KMS-11 (cell line): ENCODE measurements around the gene FOXN1.

ENCODE experiments used
- H2AFZ ChIP-seq: fragments of 200-600 bp; sonication (generic); 2 replicates; pipeline ENCODE4 v1.6.1; 2016; ENCODE audit warnings: antibody characterized with exemption, mixed run types, low read depth
- H3K27ac ChIP-seq: fragments of 200-600 bp; sonication (generic); 2 replicates; pipeline ENCODE4 v1.6.1; 2016; ENCODE audit warnings: mild to moderate bottlenecking, mixed run types
- H3K27me3 ChIP-seq: fragments of 200-600 bp; sonication (generic); 2 replicates; pipeline ENCODE4 v1.6.1; 2017; ENCODE audit warnings: mild to moderate bottlenecking, low read depth, mixed run types, moderate library complexity; ENCODE audit not compliant: insufficient read depth
- H3K36me3 ChIP-seq: fragments of 200-600 bp; sonication (generic); 2 replicates; pipeline ENCODE4 v1.6.1; 2017; ENCODE audit warnings: mild to moderate bottlenecking, mixed run types; ENCODE audit not compliant: insufficient read depth
- H3K4me1 ChIP-seq: fragments of 200-600 bp; sonication (generic); 2 replicates; pipeline ENCODE4 v1.6.1; 2016; ENCODE audit warnings: mild to moderate bottlenecking, low read depth, mixed run types; ENCODE audit not compliant: poor library complexity, severe bottlenecking
- H3K4me2 ChIP-seq: fragments of 200-600 bp; sonication (generic); 2 replicates; pipeline ENCODE4 v1.7.0; 2016; ENCODE audit warnings: mild to moderate bottlenecking, mixed run types
- H3K4me3 ChIP-seq: fragments of 200-600 bp; sonication (generic); IDR thresholded peaks from 2 replicates; pipeline ENCODE4 v1.6.1; 2017; ENCODE audit warnings: low read depth, low read length, mixed read lengths; ENCODE audit not compliant: insufficient read depth
- H3K79me2 ChIP-seq: fragments of 200-600 bp; sonication (generic); 2 replicates; pipeline ENCODE4 v1.6.1; 2016; ENCODE audit warnings: low read depth, mixed run types; ENCODE audit not compliant: insufficient read depth
- H3K9ac ChIP-seq: fragments of 200-600 bp; sonication (generic); 2 replicates; pipeline ENCODE4 v1.6.1; 2016; ENCODE audit warnings: mild to moderate bottlenecking, mixed run types
- H4K20me1 ChIP-seq: fragments of 200-600 bp; sonication (generic); 2 replicates; pipeline ENCODE4 v1.6.1; 2016; ENCODE audit warnings: mild to moderate bottlenecking, mixed run types; ENCODE audit not compliant: insufficient read depth
- TF ChIP-seq, protein P1 (sequence below): fragments of 200-600 bp; sonication (generic); conservative IDR thresholded peaks from 2 replicates; pipeline ENCODE4 v1.6.1; 2017; ENCODE audit warnings: low read depth, mild to moderate bottlenecking, antibody characterized with exemption, low read length, moderate library complexity, mixed read lengths

The FOXN1 gene

DNA sequence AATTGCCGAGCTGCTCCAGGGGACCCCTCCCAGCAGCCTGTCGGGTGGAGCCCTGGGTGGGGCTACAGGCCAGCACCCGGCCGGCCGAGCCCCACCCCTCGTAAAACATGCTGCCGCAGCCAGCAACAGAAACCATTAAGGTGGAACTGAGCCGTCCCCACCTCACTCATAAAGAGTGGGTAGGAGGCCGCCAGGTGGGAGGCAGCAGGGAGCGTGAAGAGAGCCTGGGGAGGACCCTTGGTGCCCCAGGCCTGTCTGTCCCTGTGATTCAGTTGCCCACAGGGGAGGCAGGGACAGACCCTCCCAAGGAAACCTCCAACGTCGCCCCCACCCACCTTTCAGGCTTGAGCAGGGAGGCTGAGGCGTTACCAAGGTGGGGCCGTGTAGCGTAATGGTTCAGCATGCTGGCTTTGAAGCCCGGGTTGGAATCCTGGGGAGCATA, 8.4 kb downstream of the FOXN1 start:
- no peaks in the 10 kb centered on the region for H4K20me1 ChIP-seq
- H3K4me3 ChIP-seq, result no peak overlapping the region
- no peak overlapping the region for H3K9ac ChIP-seq
- TF ChIP-seq, protein P1, sequence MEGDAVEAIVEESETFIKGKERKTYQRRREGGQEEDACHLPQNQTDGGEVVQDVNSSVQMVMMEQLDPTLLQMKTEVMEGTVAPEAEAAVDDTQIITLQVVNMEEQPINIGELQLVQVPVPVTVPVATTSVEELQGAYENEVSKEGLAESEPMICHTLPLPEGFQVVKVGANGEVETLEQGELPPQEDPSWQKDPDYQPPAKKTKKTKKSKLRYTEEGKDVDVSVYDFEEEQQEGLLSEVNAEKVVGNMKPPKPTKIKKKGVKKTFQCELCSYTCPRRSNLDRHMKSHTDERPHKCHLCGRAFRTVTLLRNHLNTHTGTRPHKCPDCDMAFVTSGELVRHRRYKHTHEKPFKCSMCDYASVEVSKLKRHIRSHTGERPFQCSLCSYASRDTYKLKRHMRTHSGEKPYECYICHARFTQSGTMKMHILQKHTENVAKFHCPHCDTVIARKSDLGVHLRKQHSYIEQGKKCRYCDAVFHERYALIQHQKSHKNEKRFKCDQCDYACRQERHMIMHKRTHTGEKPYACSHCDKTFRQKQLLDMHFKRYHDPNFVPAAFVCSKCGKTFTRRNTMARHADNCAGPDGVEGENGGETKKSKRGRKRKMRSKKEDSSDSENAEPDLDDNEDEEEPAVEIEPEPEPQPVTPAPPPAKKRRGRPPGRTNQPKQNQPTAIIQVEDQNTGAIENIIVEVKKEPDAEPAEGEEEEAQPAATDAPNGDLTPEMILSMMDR, result no peak
- H3K36me3 ChIP-seq, result no peaks in the 10 kb centered on the region
- no peak overlapping the region for H2AFZ ChIP-seq
- H3K27me3 ChIP-seq, result peaks cover 45% of the 10 kb centered on the region
- peaks cover 16% of the 10 kb centered on the region for H3K4me1 ChIP-seq
- H3K27ac ChIP-seq, result no peak overlapping the region
- H3K4me2 ChIP-seq, result no peak overlapping the region
- no peaks in the 10 kb centered on the region for H3K79me2 ChIP-seq

DNA sequence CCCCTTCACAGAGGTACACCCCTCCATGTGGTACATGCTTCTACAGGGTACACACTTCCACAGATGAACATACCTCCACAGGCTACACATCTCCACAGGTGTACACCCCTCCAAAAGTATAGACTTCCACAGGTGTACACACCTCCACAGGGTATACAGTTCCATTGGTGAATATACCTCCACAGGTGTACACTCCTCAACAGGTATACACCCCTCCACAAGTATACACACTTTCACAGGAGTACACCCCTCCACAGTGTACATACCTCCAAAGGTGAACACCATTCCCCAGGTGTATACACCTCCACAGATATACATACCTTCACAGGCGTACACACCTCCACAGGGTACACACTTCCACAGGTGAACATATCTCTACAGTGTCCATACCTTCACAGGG, 9.4 kb downstream of the FOXN1 start:
- no peaks in the 10 kb centered on the region for H3K36me3 ChIP-seq
- TF ChIP-seq, protein P1, result no peak
- H3K4me2 ChIP-seq, result no peak overlapping the region
- no peak overlapping the region for H3K4me3 ChIP-seq
- H4K20me1 ChIP-seq, result no peaks in the 10 kb centered on the region
- no peak overlapping the region for H2AFZ ChIP-seq
- H3K9ac ChIP-seq, result no peak overlapping the region
- peaks cover 38% of the 10 kb centered on the region for H3K27me3 ChIP-seq
- no peaks in the 10 kb centered on the region for H3K79me2 ChIP-seq
- H3K27ac ChIP-seq, result no peak overlapping the region
- H3K4me1 ChIP-seq, result peaks cover 18% of the 10 kb centered on the region

DNA sequence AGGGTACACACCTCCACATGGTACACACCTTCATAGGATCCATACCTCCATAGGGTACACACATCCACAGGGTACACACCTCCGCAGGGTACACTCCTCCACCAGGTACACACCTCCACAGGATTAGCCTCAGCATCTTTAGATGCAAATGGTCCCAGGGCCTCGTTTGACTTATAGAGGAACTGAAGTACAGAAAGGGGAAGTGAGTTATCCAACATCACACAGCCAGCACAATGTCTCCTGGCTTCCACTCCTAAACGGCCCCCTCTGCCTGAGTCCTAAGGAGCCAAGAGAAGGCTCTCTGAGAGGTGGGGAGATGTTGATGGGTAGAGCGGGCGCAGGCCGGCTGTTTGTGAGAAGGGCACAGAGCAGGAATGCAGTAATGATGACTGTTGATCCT, 12.0 kb downstream of the FOXN1 start:
- H3K9ac ChIP-seq, result no peak overlapping the region
- no peak overlapping the region for H2AFZ ChIP-seq
- no peaks in the 10 kb centered on the region for H3K36me3 ChIP-seq
- H3K4me2 ChIP-seq, result no peak overlapping the region
- TF ChIP-seq, protein P1, result no peak
- H3K4me3 ChIP-seq, result no peak overlapping the region
- H3K79me2 ChIP-seq, result no peaks in the 10 kb centered on the region
- H4K20me1 ChIP-seq, result no peaks in the 10 kb centered on the region
- H3K27me3 ChIP-seq, result peaks cover 28% of the 10 kb centered on the region
- H3K4me1 ChIP-seq, result peaks cover 18% of the 10 kb centered on the region
- H3K27ac ChIP-seq, result no peak overlapping the region

DNA sequence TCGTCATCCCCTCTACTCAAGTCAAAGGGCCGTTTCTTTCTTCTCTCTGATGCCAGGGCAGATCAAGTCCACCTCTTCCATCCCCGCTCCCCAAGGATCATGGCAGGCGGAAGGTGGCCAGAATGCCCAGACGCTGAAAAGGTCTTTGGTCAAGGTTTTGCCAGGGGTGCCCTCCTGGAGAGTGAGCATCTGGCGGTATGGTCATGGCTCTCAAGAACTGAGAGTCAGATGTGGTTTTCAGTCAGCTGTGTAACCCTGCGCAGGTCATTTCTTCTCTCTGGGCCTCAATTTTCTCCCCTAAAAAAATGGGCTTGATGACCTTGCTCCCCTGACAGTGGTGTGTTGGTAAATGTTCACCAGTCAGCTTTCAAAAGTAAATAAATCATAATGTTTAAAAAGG, 12.4 kb downstream of the FOXN1 start:
- no peaks in the 10 kb centered on the region for H4K20me1 ChIP-seq
- no peaks in the 10 kb centered on the region for H3K79me2 ChIP-seq
- no peak overlapping the region for H2AFZ ChIP-seq
- H3K9ac ChIP-seq, result no peak overlapping the region
- H3K4me2 ChIP-seq, result no peak overlapping the region; the same call in 1 of the 2 replicates
- H3K36me3 ChIP-seq, result no peaks in the 10 kb centered on the region
- no peak overlapping the region for H3K27ac ChIP-seq
- TF ChIP-seq, protein P1, result no peak
- no peak overlapping the region for H3K4me3 ChIP-seq
- peaks cover 18% of the 10 kb centered on the region for H3K4me1 ChIP-seq
- H3K27me3 ChIP-seq, result peaks cover 28% of the 10 kb centered on the region

DNA sequence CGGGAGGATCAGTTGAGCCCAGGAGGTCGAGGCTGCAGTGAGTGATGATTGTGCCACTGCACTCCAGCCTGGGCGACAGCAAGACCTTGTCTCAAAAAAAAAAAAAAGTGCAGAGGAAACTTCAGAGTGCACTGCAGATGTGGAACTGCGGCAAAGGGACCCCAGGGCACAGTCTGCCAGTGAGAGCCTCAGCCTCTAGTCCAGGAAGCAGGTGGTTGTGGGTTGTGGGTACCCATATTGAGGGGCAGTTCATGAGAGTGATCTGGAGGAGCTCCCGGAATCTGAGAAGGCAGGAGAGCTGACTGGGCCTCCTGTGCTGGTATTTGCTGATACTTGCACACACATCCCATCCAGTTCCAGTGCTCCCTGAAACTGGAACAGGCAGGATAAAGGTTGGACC, 13.1 kb downstream of the FOXN1 start:
- H4K20me1 ChIP-seq, result no peaks in the 10 kb centered on the region
- H3K27me3 ChIP-seq, result peaks cover 26% of the 10 kb centered on the region
- TF ChIP-seq, protein P1, result no peak
- no peak overlapping the region for H3K4me3 ChIP-seq
- no peak overlapping the region for H3K9ac ChIP-seq
- no peaks in the 10 kb centered on the region for H3K36me3 ChIP-seq
- no peak overlapping the region; the same call in 1 of the 2 replicates for H3K4me2 ChIP-seq
- H2AFZ ChIP-seq, result no peak overlapping the region
- no peaks in the 10 kb centered on the region for H3K79me2 ChIP-seq
- peaks cover 18% of the 10 kb centered on the region for H3K4me1 ChIP-seq
- H3K27ac ChIP-seq, result no peak overlapping the region
